Uterus (tissue), 2 donors: Measurements from ENCODE around the gene MIEN1.

Source experiments
- POLR2A ChIP-seq, 2 donors: fragments of 450-650 bp; IDR thresholded peaks; one replicate each; pipeline ENCODE4 v1.6.1; 2016; ENCODE audit warnings: antibody characterized with exemption in 2 of 2, mild to moderate bottlenecking in 1 of 2, moderate library complexity in 1 of 2
- TF ChIP-seq, protein P1 (sequence below), 4 experiments: fragments of 200-600 bp in 2 of 4; fragments of 450-650 bp in 2 of 4; sonication (generic) in 2 of 4; IDR thresholded peaks; one replicate each; pipeline ENCODE4 v1.5.1; 2016 to 2019; ENCODE audit warnings: antibody characterized with exemption in 4 of 4, mild to moderate bottlenecking in 2 of 4, moderate library complexity in 1 of 4

DNA sequence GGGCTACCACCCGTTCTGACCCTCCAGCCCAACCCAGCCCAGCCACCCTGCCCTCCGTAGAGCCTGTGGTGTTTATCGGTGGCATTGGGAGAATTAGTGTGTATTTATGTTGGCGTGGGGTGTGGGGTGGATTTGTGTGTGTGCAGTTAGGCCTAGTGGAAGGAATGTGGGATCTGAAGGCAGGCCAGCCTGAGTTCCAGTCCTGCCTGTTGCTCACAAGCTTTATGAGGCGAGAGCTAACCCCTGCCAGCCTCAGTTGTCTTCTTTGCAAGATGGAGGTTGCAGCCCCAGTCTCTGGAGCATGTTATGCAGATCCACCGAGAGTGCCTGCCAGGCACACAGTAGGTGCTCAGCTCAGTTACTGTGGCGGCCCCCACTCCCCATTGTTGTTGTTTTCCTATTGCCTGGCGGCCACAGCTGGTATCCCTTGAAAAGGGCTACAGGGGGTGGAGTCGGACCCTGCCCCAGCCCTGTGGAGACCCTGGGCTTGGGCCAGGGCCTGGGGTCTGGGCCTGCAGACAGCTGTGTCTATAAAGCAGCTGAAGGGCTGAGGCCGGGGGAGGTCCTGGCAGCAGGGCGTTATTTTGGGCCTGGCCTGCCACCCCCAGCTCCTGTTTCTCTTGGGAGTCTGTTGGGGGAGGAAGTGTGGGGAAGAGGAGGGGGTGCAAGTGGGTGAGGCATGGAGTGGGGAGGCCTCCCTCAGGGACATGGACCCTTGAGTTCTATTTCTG is 25.3 kb downstream of the MIEN1 start:
- TF ChIP-seq, protein P1, sequence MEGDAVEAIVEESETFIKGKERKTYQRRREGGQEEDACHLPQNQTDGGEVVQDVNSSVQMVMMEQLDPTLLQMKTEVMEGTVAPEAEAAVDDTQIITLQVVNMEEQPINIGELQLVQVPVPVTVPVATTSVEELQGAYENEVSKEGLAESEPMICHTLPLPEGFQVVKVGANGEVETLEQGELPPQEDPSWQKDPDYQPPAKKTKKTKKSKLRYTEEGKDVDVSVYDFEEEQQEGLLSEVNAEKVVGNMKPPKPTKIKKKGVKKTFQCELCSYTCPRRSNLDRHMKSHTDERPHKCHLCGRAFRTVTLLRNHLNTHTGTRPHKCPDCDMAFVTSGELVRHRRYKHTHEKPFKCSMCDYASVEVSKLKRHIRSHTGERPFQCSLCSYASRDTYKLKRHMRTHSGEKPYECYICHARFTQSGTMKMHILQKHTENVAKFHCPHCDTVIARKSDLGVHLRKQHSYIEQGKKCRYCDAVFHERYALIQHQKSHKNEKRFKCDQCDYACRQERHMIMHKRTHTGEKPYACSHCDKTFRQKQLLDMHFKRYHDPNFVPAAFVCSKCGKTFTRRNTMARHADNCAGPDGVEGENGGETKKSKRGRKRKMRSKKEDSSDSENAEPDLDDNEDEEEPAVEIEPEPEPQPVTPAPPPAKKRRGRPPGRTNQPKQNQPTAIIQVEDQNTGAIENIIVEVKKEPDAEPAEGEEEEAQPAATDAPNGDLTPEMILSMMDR (IDR thresholded peaks at IDR 0.05) = peak in 3 of 4 experiments; percentile 24 to 28 (median 27)
- TF ChIP-seq POLR2A (IDR thresholded peaks at IDR 0.05) = no peak
